AG20443 (cell line): Measurements from ENCODE around the gene GPR141.

Experiments used
- DNase-seq: peaks from one replicate; pipeline ENCODE4 v3.0.0; 2012; ENCODE audit warnings: low spot score, mixed read lengths

GPR141 gene

GRCh38 chr7:37732253-37732652, 48.7 kb downstream of the GPR141 start:
- no peak for DNase-seq

GRCh38 chr7:37732888-37733287, 49.3 kb downstream of the GPR141 start:
- DNase-seq, result no peak

- no peak for DNase-seq
These were observed 51.6 kb downstream of the GPR141 start for GRCh38 chr7:37735196-37735595.

GRCh38 chr7:37738321-37738720, 54.8 kb downstream of the GPR141 start:
- DNase-seq, result no peak

GRCh38 chr7:37740398-37740797, 56.8 kb downstream of the GPR141 start:
- no peak for DNase-seq

- no peak for DNase-seq
These were observed 58.2 kb downstream of the GPR141 start for GRCh38 chr7:37741776-37742175.

GRCh38 chr7:37751096-37751495, 67.5 kb downstream of the GPR141 start:
- no peak for DNase-seq

GRCh38 chr7:37753398-37754050, 70.0 kb downstream of the GPR141 start:
- DNase-seq, result no peak

- DNase-seq, result no peak
These were observed 73.4 kb downstream of the GPR141 start for GRCh38 chr7:37756797-37757551.

GRCh38 chr7:37757563-37757962, 74.0 kb downstream of the GPR141 start:
- DNase-seq, result no peak

- no peak for DNase-seq
These were observed 75.0 kb downstream of the GPR141 start for GRCh38 chr7:37758501-37759045.

GRCh38 chr7:37759526-37759925, 76.0 kb downstream of the GPR141 start:
- DNase-seq, result no peak

- no peak for DNase-seq
These were observed 81.9 kb downstream of the GPR141 start for GRCh38 chr7:37765421-37765829.

GRCh38 chr7:37765872-37766525, 82.4 kb downstream of the GPR141 start:
- no peak for DNase-seq

- no peak for DNase-seq
These were observed 85.0 kb downstream of the GPR141 start for GRCh38 chr7:37768611-37769010.

GRCh38 chr7:37769291-37769690, 85.7 kb downstream of the GPR141 start:
- DNase-seq, result no peak

GRCh38 chr7:37769726-37770125, 86.2 kb downstream of the GPR141 start:
- no peak for DNase-seq

- DNase-seq, result no peak
These were observed 87.3 kb downstream of the GPR141 start for GRCh38 chr7:37770838-37771237.

GRCh38 chr7:37771342-37771741, 87.8 kb downstream of the GPR141 start:
- no peak for DNase-seq

- no peak for DNase-seq
These were observed 88.2 kb downstream of the GPR141 start for GRCh38 chr7:37771801-37772200.

GRCh38 chr7:37775921-37776320, 92.4 kb downstream of the GPR141 start:
- no peak for DNase-seq

GRCh38 chr7:37781156-37781555, 97.6 kb downstream of the GPR141 start:
- DNase-seq, result no peak

- no peak for DNase-seq
These were observed 98.6 kb downstream of the GPR141 start for GRCh38 chr7:37782166-37782565.
